H1 (cell line): Measurements from ENCODE around the gene WDR45.

Source experiments
- CEBPB ChIP-seq: IDR thresholded peaks from 2 replicates; pipeline ENCODE4 v1.6.1; 2012; ENCODE audit warnings: low read depth, low read length
- CHD2 ChIP-seq: IDR thresholded peaks from 2 replicates; pipeline ENCODE4 v1.6.1; 2012; ENCODE audit warnings: low read length, improper control_type of control experiment
- CTCF ChIP-seq, 3 experiments: IDR thresholded peaks; 1 replicate in 2 of 3; 2 replicates in 1 of 3; pipeline versions ENCODE4 v1.5.1 to v1.6.1; 2011; ENCODE audit warnings: low read length in 3 of 3, mild to moderate bottlenecking in 3 of 3, inconsistent platforms in 2 of 3, low read depth in 1 of 3, moderate library complexity in 1 of 3; ENCODE audit not compliant: insufficient read depth in 1 of 3; ENCODE audit errors: control extremely low read depth in 1 of 3
- FOSL1 ChIP-seq: IDR thresholded peaks from 2 replicates; pipeline ENCODE4 v1.6.1; 2011; ENCODE audit warnings: mild to moderate bottlenecking, low read depth, low read length, moderate library complexity; ENCODE audit not compliant: insufficient read depth
- KDM1A ChIP-seq: fragments of 200-600, 300-600 bp; sonication (generic); IDR thresholded peaks from 2 replicates; pipeline ENCODE4 v1.7.1; 2016; ENCODE audit warnings: mild to moderate bottlenecking, low read length, borderline replicate concordance
- POLR2A ChIP-seq, 2 experiments: IDR thresholded peaks; 1 replicate in 1 of 2; 2 replicates in 1 of 2; pipeline ENCODE4 v1.6.1; 2011; ENCODE audit warnings: low read depth in 2 of 2, low read length in 2 of 2, mild to moderate bottlenecking in 2 of 2; ENCODE audit errors: control extremely low read depth in 1 of 2
- SIN3A ChIP-seq, 2 experiments: IDR thresholded peaks in 1 of 2; conservative IDR thresholded peaks in 1 of 2; 2 replicates each; pipeline ENCODE4 v1.6.1; 2011 to 2012; ENCODE audit warnings: low read length in 2 of 2, improper control_type of control experiment in 1 of 2, low read depth in 1 of 2, mild to moderate bottlenecking in 1 of 2
- YY1 ChIP-seq: IDR thresholded peaks from 2 replicates; pipeline ENCODE4 v1.6.1; 2011; ENCODE audit warnings: low read depth, mild to moderate bottlenecking, low read length
- ZNF274 ChIP-seq: IDR thresholded peaks from 2 replicates; pipeline ENCODE4 v1.7.0; 2012; ENCODE audit warnings: low read length, borderline replicate concordance; ENCODE audit errors: extremely low read depth

- TF ChIP-seq CTCF (IDR thresholded peaks at IDR 0.05; ENCODE audit: control extremely low read depth in 1 of 3, insufficient read depth in 1 of 3, low read depth in 1 of 3, low read length in 3 of 3) (no peak), CEBPB (no peak), FOSL1 (no peak), KDM1A (no peak), CHD2 (no peak), POLR2A (IDR thresholded peaks at IDR 0.05; ENCODE audit: control extremely low read depth in 1 of 2, low read depth in 2 of 2, low read length in 2 of 2) (no peak), SIN3A (conservative IDR thresholded peaks at IDR 0.05 in 1 of 2, IDR thresholded peaks at IDR 0.05 in 1 of 2; ENCODE audit: low read depth in 1 of 2, low read length in 2 of 2) (no peak), ZNF274 (no peak), YY1 (no peak)
These were observed 16.7 kb upstream of the WDR45 start for GRCh38 chrX:49096419-49096818.
